ENCODE results near the gene NME3. TPM values are rescaled to one million over a fixed set of nuclear protein-coding genes. Genes with fewer than 3 reads are reported as not detected.

Gene NME3
- total RNA-seq, 1 experiment from 2014 or later: 86.8 TPM

DNA sequence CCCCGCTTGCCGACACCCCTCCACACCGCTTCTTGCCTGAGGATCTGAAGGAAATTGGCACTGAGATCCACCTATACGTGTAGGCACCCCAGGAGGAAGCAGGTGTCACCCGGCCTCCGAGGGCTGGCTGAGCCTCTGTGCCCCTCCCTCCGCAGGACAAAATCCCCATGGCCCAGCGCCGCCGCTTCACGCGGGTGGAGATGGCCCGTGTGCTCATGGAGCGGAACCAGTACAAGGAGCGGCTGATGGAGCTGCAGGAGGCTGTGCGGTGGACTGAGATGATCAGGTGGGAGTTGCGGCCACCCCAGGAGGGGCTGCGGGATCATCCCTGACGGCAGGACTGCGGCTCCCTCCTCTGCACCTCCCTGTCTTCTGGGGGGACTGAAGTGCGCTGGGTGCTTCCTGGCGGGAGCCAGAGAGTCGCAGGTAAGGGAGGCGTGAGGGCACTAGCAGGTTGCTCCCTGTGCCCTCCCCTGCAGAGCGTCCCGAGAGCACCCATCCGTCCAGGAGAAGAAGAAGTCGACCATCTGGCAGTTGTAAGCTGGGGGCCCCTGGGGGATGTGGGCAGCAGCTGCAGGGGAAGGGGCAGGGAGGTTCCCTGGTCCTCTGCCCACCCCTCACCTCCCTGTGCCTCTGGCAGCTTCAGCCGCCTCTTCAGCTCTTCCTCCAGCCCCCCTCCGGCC is 9.0 kb downstream of the NME3 start:
- Mint-ChIP-seq H3K9me3 (no peaks in the 10 kb centered on the region), H3K27me3 (ENCODE audit: low read depth) (no peaks in the 10 kb centered on the region), H3K4me3 (no peak overlapping the region), H3K36me3 (no peaks in the 10 kb centered on the region; the same call in 1 of the 2 replicates), H3K27ac (no peak overlapping the region), H3K4me1 (no peaks in the 10 kb centered on the region)
- ATAC-seq (no peak), DNase-seq (ENCODE audit: low spot score) (no peak)
- CTCF ChIA-PET: no interaction called here
- TF ChIP-seq ELF4 (CRISPR knock-in tag; IDR thresholded peaks at IDR 0.05; ENCODE audit: low read depth) (no peak), IRF2 (CRISPR knock-in tag; IDR thresholded peaks at IDR 0.05; ENCODE audit: borderline replicate concordance, low read depth) (no peak), FOXP1 (CRISPR knock-in tag; IDR thresholded peaks at IDR 0.05; ENCODE audit: borderline replicate concordance) (no peak), RELA (CRISPR knock-in tag; IDR thresholded peaks at IDR 0.05; ENCODE audit: borderline replicate concordance) (no peak), ZNF219 (CRISPR knock-in tag; IDR thresholded peaks at IDR 0.05; ENCODE audit: borderline replicate concordance) (no peak), ZNF138 (CRISPR knock-in tag; conservative IDR thresholded peaks at IDR 0.05) (no peak), ATF1 (CRISPR knock-in tag; IDR thresholded peaks at IDR 0.05) (no peak), SMAD3 (CRISPR knock-in tag; IDR thresholded peaks at IDR 0.05; ENCODE audit: borderline replicate concordance) (no peak), ETV6 (CRISPR knock-in tag; IDR thresholded peaks at IDR 0.05) (no peak), JAZF1 (CRISPR knock-in tag; IDR thresholded peaks at IDR 0.05) (no peak), MXD4 (CRISPR knock-in tag; IDR thresholded peaks at IDR 0.05; ENCODE audit: borderline replicate concordance) (no peak), ZNF263 (CRISPR knock-in tag; IDR thresholded peaks at IDR 0.05; ENCODE audit: low read depth) (no peak)
- TF ChIP-seq, protein P1, sequence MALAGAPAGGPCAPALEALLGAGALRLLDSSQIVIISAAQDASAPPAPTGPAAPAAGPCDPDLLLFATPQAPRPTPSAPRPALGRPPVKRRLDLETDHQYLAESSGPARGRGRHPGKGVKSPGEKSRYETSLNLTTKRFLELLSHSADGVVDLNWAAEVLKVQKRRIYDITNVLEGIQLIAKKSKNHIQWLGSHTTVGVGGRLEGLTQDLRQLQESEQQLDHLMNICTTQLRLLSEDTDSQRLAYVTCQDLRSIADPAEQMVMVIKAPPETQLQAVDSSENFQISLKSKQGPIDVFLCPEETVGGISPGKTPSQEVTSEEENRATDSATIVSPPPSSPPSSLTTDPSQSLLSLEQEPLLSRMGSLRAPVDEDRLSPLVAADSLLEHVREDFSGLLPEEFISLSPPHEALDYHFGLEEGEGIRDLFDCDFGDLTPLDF (CRISPR knock-in tag; IDR thresholded peaks at IDR 0.05): no peak
- TF ChIP-seq, protein P2, sequence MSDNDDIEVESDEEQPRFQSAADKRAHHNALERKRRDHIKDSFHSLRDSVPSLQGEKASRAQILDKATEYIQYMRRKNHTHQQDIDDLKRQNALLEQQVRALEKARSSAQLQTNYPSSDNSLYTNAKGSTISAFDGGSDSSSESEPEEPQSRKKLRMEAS (CRISPR knock-in tag; IDR thresholded peaks at IDR 0.05): no peak
- TF ChIP-seq, protein P3, sequence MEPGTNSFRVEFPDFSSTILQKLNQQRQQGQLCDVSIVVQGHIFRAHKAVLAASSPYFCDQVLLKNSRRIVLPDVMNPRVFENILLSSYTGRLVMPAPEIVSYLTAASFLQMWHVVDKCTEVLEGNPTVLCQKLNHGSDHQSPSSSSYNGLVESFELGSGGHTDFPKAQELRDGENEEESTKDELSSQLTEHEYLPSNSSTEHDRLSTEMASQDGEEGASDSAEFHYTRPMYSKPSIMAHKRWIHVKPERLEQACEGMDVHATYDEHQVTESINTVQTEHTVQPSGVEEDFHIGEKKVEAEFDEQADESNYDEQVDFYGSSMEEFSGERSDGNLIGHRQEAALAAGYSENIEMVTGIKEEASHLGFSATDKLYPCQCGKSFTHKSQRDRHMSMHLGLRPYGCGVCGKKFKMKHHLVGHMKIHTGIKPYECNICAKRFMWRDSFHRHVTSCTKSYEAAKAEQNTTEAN (CRISPR knock-in tag; IDR thresholded peaks at IDR 0.05): no peak
- TF ChIP-seq, protein P4, sequence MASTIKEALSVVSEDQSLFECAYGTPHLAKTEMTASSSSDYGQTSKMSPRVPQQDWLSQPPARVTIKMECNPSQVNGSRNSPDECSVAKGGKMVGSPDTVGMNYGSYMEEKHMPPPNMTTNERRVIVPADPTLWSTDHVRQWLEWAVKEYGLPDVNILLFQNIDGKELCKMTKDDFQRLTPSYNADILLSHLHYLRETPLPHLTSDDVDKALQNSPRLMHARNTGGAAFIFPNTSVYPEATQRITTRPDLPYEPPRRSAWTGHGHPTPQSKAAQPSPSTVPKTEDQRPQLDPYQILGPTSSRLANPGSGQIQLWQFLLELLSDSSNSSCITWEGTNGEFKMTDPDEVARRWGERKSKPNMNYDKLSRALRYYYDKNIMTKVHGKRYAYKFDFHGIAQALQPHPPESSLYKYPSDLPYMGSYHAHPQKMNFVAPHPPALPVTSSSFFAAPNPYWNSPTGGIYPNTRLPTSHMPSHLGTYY (CRISPR knock-in tag; IDR thresholded peaks at IDR 0.05): no peak
- TF ChIP-seq, protein P5, sequence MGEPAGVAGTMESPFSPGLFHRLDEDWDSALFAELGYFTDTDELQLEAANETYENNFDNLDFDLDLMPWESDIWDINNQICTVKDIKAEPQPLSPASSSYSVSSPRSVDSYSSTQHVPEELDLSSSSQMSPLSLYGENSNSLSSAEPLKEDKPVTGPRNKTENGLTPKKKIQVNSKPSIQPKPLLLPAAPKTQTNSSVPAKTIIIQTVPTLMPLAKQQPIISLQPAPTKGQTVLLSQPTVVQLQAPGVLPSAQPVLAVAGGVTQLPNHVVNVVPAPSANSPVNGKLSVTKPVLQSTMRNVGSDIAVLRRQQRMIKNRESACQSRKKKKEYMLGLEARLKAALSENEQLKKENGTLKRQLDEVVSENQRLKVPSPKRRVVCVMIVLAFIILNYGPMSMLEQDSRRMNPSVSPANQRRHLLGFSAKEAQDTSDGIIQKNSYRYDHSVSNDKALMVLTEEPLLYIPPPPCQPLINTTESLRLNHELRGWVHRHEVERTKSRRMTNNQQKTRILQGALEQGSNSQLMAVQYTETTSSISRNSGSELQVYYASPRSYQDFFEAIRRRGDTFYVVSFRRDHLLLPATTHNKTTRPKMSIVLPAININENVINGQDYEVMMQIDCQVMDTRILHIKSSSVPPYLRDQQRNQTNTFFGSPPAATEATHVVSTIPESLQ (CRISPR knock-in tag; IDR thresholded peaks at IDR 0.05): no peak
- TF ChIP-seq, protein P6, sequence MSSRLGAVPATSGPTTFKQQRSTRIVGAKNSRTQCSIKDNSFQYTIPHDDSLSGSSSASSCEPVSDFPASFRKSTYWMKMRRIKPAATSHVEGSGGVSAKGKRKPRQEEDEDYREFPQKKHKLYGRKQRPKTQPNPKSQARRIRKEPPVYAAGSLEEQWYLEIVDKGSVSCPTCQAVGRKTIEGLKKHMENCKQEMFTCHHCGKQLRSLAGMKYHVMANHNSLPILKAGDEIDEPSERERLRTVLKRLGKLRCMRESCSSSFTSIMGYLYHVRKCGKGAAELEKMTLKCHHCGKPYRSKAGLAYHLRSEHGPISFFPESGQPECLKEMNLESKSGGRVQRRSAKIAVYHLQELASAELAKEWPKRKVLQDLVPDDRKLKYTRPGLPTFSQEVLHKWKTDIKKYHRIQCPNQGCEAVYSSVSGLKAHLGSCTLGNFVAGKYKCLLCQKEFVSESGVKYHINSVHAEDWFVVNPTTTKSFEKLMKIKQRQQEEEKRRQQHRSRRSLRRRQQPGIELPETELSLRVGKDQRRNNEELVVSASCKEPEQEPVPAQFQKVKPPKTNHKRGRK (CRISPR knock-in tag; IDR thresholded peaks at IDR 0.05; ENCODE audit: borderline replicate concordance): no peak
- TF ChIP-seq, protein P7, sequence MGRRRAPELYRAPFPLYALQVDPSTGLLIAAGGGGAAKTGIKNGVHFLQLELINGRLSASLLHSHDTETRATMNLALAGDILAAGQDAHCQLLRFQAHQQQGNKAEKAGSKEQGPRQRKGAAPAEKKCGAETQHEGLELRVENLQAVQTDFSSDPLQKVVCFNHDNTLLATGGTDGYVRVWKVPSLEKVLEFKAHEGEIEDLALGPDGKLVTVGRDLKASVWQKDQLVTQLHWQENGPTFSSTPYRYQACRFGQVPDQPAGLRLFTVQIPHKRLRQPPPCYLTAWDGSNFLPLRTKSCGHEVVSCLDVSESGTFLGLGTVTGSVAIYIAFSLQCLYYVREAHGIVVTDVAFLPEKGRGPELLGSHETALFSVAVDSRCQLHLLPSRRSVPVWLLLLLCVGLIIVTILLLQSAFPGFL (CRISPR knock-in tag; IDR thresholded peaks at IDR 0.05; ENCODE audit: borderline replicate concordance): no peak
- TF ChIP-seq, protein P8, sequence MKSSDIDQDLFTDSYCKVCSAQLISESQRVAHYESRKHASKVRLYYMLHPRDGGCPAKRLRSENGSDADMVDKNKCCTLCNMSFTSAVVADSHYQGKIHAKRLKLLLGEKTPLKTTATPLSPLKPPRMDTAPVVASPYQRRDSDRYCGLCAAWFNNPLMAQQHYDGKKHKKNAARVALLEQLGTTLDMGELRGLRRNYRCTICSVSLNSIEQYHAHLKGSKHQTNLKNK (CRISPR knock-in tag; IDR thresholded peaks at IDR 0.05): no peak
- POLR2A ChIA-PET: no interaction called here
